Measurements from ENCODE around the gene SYNE2. TPM values are rescaled to one million over a fixed set of nuclear protein-coding genes. Genes with fewer than 3 reads are reported as not detected.

SYNE2 gene
- total RNA-seq, 2 donors from 2014 or later: 206 to 223 TPM

DNA sequence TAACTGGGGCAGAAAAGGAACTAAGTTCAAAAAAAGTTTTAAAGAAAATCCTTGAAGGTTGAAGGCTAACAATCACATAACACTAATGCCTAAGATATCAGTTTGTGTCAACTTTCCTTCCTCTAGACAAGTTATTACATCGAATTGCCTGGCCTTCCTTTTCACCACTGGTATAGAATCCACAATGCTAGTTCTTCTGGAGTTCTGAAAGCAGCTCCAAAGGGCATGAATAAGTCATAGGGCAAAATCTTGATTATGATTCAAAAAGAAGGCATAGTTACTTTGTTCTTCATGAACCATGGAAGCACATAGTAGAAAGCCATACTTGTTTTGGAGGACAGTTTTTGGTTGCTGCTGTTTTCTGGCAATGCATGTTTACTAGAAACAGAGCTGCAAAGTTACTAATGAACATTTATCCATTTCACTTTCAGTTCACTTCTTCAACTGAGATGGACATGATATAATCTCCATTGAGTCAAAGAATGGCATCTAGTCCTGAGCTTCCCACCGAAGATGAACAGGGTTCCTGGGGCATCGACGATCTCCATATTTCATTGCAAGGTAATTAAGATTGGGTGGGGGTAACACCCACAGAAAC is 56.0 kb downstream of the SYNE2 start:
- H3K4me3 Mint-ChIP-seq: peak overlapping the region; percentile 43
- H3K4me1 Mint-ChIP-seq: peaks cover 51% of the 10 kb centered on the region
- H3K27ac Mint-ChIP-seq: no peak overlapping the region
- no peaks in the 10 kb centered on the region for H3K9me3 ChIP-seq (ENCODE audit: control insufficient read depth, low read length, poor library complexity, severe bottlenecking)
- DNase-seq: no peak
- peaks cover 9% of the 10 kb centered on the region for H3K36me3 Mint-ChIP-seq (ENCODE audit: low read depth)
- no peak for ATAC-seq
- H3K27me3 Mint-ChIP-seq: no peaks in the 10 kb centered on the region

DNA sequence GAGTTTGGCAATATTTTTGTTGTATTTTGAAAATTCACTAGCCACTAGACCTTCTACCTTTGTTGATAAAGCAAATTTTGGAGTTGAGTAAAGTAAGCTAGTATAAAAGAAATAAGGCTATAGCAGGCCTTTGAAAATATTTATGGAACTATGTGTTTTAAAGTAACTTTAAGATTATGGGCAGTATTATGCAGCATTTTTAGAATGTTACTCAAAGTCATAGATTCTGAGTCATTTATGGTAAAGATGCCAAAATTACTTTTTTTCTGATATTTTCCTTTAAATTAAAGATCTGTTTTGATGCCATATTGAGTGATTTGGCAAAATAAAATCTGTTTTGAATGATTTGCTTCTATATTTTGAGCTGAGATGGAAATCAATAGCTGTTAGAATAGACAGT is 57.2 kb downstream of the SYNE2 start:
- Mint-ChIP-seq H3K36me3 (ENCODE audit: low read depth) (peaks cover 13% of the 10 kb centered on the region), H3K4me3 (no peak overlapping the region), H3K27me3 (no peaks in the 10 kb centered on the region), H3K4me1 (peaks cover 43% of the 10 kb centered on the region), H3K27ac (no peak overlapping the region)
- ATAC-seq (no peak), DNase-seq (no peak)
- no peaks in the 10 kb centered on the region for H3K9me3 ChIP-seq (ENCODE audit: control insufficient read depth, low read length, poor library complexity, severe bottlenecking)

DNA sequence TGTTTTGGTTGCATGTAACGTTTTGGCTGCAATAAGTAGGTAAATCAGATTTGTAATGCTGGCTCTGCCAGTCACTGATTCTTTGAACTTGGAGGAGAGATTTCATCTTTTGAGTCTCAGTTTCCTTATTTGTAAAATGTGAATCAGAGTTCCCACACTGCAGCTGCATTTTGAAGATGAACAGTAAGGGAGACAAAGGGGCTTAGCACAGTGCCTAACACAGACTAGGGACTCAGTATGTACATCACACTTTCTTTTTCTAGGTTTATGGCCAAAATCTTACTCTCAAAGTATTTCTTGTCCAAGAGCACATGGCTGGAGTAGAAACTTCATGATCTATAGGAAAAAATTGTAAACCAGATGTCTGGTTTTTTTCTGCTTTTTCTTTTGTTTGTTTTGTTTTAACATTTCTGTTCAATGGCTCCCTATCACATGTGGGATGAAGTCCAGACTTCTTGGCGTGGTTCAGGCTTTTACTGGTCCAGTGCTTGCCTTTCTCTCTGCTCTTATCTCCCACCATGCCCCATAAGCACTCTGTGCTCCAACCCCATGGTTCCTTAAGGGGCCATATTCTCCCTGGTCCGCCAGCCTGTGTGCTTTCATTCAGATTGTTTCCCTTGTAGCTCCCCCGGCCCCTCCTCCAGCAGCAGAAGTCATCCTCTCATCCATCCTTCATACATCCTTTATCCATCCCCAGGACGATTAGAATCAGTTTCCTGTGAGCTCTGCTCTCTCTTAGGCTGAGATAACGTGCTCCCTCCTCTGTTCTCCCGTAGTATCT is 58.0 kb downstream of the SYNE2 start:
- Mint-ChIP-seq H3K4me3 (peak overlapping the region; percentile 45), H3K27me3 (no peaks in the 10 kb centered on the region), H3K4me1 (peaks cover 36% of the 10 kb centered on the region), H3K36me3 (ENCODE audit: low read depth) (peaks cover 13% of the 10 kb centered on the region), H3K27ac (peak overlapping the region; percentile 4)
- ATAC-seq (no peak), DNase-seq (no peak)
- H3K9me3 ChIP-seq (ENCODE audit: control insufficient read depth, low read length, poor library complexity, severe bottlenecking): no peaks in the 10 kb centered on the region

GRCh38 chr14:63911404-63911803 is 58.6 kb downstream of the SYNE2 start:
- no peak for ATAC-seq
- peak overlapping the region; percentile 4 for H3K27ac Mint-ChIP-seq
- peaks cover 36% of the 10 kb centered on the region for H3K4me1 Mint-ChIP-seq
- no peak overlapping the region for H3K4me3 Mint-ChIP-seq
- no peak for DNase-seq
- H3K9me3 ChIP-seq (ENCODE audit: control insufficient read depth, low read length, poor library complexity, severe bottlenecking): no peaks in the 10 kb centered on the region
- no peaks in the 10 kb centered on the region for H3K27me3 Mint-ChIP-seq
- H3K36me3 Mint-ChIP-seq (ENCODE audit: low read depth): peaks cover 13% of the 10 kb centered on the region

- no peak overlapping the region for H3K4me3 Mint-ChIP-seq
- H3K9me3 ChIP-seq (ENCODE audit: control insufficient read depth, low read length, poor library complexity, severe bottlenecking): no peaks in the 10 kb centered on the region
- peaks cover 13% of the 10 kb centered on the region for H3K36me3 Mint-ChIP-seq (ENCODE audit: low read depth)
- no peak for DNase-seq
- no peak for ATAC-seq
- no peak overlapping the region for H3K27ac Mint-ChIP-seq
- H3K4me1 Mint-ChIP-seq: peaks cover 33% of the 10 kb centered on the region
- H3K27me3 Mint-ChIP-seq: no peaks in the 10 kb centered on the region
Measured at GRCh38 chr14:63912286-63912685, 59.5 kb downstream of the SYNE2 start.

GRCh38 chr14:63918411-63918810 is 65.6 kb downstream of the SYNE2 start:
- Mint-ChIP-seq H3K4me3 (no peak overlapping the region), H3K27ac (no peak overlapping the region), H3K4me1 (peaks cover 19% of the 10 kb centered on the region), H3K36me3 (ENCODE audit: low read depth) (peaks cover 4% of the 10 kb centered on the region), H3K27me3 (no peaks in the 10 kb centered on the region)
- DNase-seq (no peak), ATAC-seq (no peak)
- H3K9me3 ChIP-seq (ENCODE audit: control insufficient read depth, low read length, poor library complexity, severe bottlenecking): no peaks in the 10 kb centered on the region

DNA sequence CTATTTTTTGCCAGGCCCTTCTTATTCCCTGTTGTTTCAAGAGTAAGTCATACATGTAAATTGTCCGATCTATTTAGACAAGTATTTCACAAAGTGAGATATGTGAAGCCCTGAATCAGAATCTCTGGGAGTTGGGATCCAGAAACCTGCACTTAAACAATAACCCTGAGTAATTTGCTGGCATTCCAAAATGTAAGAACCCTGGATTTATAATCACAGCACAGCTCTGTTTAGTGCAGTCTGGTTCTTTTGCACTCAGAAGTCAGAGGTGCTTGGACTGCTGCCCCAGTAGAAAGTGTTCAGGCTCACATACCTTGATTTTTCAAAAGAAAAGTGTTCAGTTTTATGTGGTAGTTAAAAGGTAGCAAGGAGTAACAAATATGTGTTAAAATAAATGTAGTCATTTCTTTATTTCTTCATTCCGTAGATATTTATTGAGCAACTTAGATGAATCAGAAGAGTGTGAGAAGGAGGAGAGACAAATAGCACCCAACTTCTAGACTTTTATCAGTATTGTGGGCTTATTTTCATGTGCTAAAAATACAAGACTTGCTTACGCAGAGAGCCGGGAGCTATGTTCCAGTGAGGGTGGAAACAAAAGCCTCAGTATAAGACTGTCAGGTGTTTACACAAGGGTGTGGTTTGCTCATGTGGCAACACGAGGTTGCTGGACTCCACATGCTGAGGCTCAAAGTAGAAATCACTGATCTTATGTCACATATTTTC is 70.1 kb downstream of the SYNE2 start:
- DNase-seq (no peak), ATAC-seq (peak; percentile 52)
- Mint-ChIP-seq H3K4me3 (peak overlapping the region; percentile 25), H3K36me3 (ENCODE audit: low read depth) (peaks cover 7% of the 10 kb centered on the region), H3K27me3 (no peaks in the 10 kb centered on the region), H3K4me1 (peaks cover 18% of the 10 kb centered on the region), H3K27ac (peak overlapping the region; percentile 56)
- H3K9me3 ChIP-seq (ENCODE audit: control insufficient read depth, low read length, poor library complexity, severe bottlenecking): no peaks in the 10 kb centered on the region

- H3K36me3 Mint-ChIP-seq (ENCODE audit: low read depth): peaks cover 10% of the 10 kb centered on the region
- H3K27me3 Mint-ChIP-seq: no peaks in the 10 kb centered on the region
- no peaks in the 10 kb centered on the region for H3K9me3 ChIP-seq (ENCODE audit: control insufficient read depth, low read length, poor library complexity, severe bottlenecking)
- DNase-seq (no peak), ATAC-seq (no peak)
- H3K27ac Mint-ChIP-seq: peak overlapping the region; percentile 56
- H3K4me3 Mint-ChIP-seq: no peak overlapping the region
- H3K4me1 Mint-ChIP-seq: peaks cover 22% of the 10 kb centered on the region
Measured at GRCh38 chr14:63923422-63923752, 70.6 kb downstream of the SYNE2 start.

- peaks cover 10% of the 10 kb centered on the region for H3K36me3 Mint-ChIP-seq (ENCODE audit: low read depth)
- no peak overlapping the region for H3K27ac Mint-ChIP-seq
- H3K4me3 Mint-ChIP-seq: no peak overlapping the region
- H3K9me3 ChIP-seq (ENCODE audit: control insufficient read depth, low read length, poor library complexity, severe bottlenecking): no peaks in the 10 kb centered on the region
- peaks cover 21% of the 10 kb centered on the region for H3K4me1 Mint-ChIP-seq
- DNase-seq (no peak), ATAC-seq (no peak)
- no peaks in the 10 kb centered on the region for H3K27me3 Mint-ChIP-seq
Measured at GRCh38 chr14:63924375-63924774, 71.6 kb downstream of the SYNE2 start.

DNA sequence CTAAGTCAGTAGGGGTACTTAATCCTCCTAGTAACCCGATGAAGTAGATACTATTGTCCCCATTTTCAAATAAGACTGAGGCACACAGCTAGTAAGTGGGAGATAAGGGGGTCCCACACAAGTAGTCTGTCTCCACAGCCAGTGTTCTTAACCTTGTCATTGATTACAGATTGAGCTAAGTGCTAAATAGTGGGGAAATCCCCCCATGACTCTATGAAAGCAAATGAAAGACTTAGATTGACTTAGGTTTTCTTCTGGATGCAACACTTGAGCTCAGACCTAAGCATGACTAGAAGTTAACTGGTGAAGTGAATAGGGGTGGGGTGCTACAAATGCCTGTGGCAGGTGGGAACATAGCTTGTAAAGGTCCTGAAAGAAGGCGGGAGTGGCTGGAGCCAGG is 73.8 kb downstream of the SYNE2 start:
- Mint-ChIP-seq H3K4me3 (no peak overlapping the region), H3K36me3 (ENCODE audit: low read depth) (peaks cover 13% of the 10 kb centered on the region), H3K27ac (no peak overlapping the region), H3K27me3 (no peaks in the 10 kb centered on the region), H3K4me1 (peaks cover 21% of the 10 kb centered on the region)
- H3K9me3 ChIP-seq (ENCODE audit: control insufficient read depth, low read length, poor library complexity, severe bottlenecking): no peaks in the 10 kb centered on the region
- DNase-seq (no peak), ATAC-seq (no peak)

- DNase-seq (no peak), ATAC-seq (no peak)
- no peaks in the 10 kb centered on the region for H3K9me3 ChIP-seq (ENCODE audit: control insufficient read depth, low read length, poor library complexity, severe bottlenecking)
- Mint-ChIP-seq H3K27ac (no peak overlapping the region), H3K4me3 (no peak overlapping the region), H3K4me1 (peaks cover 29% of the 10 kb centered on the region), H3K27me3 (no peaks in the 10 kb centered on the region), H3K36me3 (ENCODE audit: low read depth) (peaks cover 13% of the 10 kb centered on the region)
Measured at GRCh38 chr14:63928744-63929174, 76.0 kb downstream of the SYNE2 start.

DNA sequence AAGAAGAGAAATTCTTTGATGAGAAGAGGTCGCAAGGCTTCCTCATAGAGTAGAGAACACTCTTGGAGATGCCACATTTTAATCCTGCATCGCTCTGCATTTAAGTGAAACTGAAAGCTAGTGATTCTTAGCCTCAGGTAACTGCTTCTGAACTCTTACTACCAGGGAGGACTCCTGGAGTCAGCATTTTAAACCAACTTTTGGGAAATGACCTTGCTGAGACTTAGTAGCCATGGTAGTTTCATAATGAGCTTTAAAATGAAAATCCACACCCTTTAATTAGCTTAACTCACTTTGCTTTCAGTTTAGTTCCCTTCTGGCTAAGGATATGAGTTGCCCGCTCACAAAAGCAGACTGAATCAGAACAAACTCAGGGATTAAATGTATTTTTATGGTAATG is 80.3 kb downstream of the SYNE2 start:
- ATAC-seq (peak; percentile 60), DNase-seq (no peak)
- peak overlapping the region; percentile 92 for H3K27ac Mint-ChIP-seq
- H3K36me3 Mint-ChIP-seq (ENCODE audit: low read depth): peaks cover 6% of the 10 kb centered on the region
- H3K4me1 Mint-ChIP-seq: peaks cover 21% of the 10 kb centered on the region
- H3K9me3 ChIP-seq (ENCODE audit: control insufficient read depth, low read length, poor library complexity, severe bottlenecking): no peaks in the 10 kb centered on the region
- H3K27me3 Mint-ChIP-seq: no peaks in the 10 kb centered on the region
- H3K4me3 Mint-ChIP-seq: peak overlapping the region; percentile 89

- DNase-seq: no peak
- H3K27me3 Mint-ChIP-seq: no peaks in the 10 kb centered on the region
- no peaks in the 10 kb centered on the region for H3K9me3 ChIP-seq (ENCODE audit: control insufficient read depth, low read length, poor library complexity, severe bottlenecking)
- peaks cover 6% of the 10 kb centered on the region for H3K36me3 Mint-ChIP-seq (ENCODE audit: low read depth)
- H3K27ac Mint-ChIP-seq: peak overlapping the region; percentile 92
- ATAC-seq: no peak
- peak overlapping the region; percentile 89 for H3K4me3 Mint-ChIP-seq
- H3K4me1 Mint-ChIP-seq: peaks cover 17% of the 10 kb centered on the region
Measured at GRCh38 chr14:63933711-63934110, 80.9 kb downstream of the SYNE2 start.

Data from T-helper 17 cell (primary cell).